GM18907 (cell line): ENCODE data around the gene PAPOLB.

Experiments
- ATAC-seq: cut with Tn5 transposase; IDR thresholded peaks from one replicate; pipeline ENCODE4 v1.9.1; 2021; ENCODE audit warnings: mild to moderate bottlenecking, moderate library complexity; ENCODE audit not compliant: unreplicated experiment

Gene PAPOLB

DNA sequence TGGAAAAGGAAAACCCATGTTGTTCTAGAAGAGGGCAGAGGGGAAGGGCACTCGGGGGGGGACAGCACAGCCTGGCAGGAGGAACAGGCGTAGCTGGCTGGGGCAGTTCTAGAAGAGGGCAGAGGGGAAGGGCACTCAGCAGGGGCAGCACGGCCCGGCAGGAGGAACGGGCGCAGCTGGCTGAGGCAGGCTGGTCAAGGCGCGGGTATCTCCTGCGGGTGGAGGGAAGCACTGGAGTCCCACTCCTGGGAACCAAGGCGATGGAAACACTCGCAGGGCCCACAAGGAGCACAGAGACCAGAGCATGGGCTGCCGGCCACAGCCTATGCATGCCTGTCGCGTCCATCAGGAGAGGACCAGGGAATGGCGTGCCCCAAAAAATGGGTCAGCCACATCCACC lies 36.7 kb downstream of the PAPOLB start:
- ATAC-seq: no peak

GRCh38 chr7:4824120-4824775 lies 37.6 kb downstream of the PAPOLB start:
- no peak for ATAC-seq

DNA sequence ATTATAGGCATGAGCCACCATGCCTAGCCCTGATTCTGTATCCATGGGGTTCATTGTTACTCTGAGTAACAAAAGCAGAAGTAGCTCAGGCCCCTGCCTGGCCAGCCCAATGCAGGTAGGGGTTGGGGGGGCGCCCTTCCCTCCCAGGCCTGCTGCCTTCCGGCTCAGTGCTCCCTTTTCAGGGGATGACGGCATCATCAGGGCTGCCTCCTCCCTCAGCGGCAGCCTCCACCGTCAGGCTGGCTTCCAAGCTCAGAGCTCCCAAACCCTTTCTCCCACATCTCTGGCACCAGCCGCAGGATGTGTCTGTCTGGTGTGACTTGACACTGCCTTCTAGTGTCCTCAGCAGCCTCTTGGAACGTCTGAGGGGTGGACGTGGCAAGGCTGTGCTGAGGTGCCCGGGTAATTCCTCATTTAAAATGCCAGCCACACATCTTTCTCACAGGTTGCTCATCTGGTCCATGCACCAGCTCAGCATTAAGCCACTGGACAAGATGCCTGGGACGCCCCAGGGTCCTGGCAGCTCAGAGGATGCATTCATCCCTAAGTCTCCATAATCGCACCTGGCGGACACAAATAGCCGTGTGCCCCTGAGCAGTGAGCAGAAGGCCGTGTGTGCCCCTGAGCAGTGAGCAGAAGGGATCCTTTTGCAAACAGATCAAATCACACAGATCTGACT lies 38.2 kb downstream of the PAPOLB start:
- no peak for ATAC-seq

DNA sequence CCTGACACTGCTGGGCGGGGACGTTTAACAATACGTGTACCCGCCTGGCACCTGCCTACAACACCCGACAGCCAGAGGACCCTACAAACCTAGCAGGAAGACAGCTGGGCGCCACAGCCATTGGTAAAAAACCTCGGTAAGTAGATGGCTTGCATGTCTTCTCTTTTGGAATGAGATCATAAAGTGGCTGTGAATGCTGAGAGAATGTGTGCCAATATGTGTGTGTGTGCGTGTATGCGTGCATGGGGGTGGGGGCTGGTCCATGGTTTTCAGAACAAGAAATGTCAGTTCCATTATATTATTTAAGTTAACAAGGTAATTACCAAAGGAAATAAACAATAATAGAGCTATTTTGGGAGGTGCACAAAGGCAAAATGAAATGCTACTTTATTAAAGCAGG lies 39.2 kb downstream of the PAPOLB start:
- no peak for ATAC-seq

DNA sequence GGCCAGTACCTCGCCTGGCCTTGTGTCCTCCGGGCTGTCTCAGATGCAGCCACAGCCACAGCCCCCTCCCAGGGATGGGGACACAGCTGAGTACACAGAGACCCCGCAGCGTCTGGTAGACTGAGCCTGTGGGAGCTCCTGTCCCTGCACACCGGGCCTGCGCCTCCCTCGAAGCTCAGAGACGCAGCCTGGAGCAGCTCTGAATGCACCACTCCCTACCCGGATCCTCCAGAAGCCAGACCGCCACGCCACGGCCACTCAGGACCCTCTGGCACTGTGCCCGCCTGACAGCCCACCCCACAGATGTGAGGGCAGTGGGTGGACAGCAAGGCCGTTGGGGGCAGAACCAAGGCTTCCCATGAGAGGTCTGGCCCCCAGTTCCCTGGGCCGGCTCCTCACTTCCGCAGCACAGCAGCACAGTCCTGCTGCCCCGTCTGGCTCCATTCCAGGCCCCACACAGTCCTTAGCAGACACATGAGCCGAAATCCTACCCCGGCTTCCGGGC lies 40.8 kb downstream of the PAPOLB start:
- no peak for ATAC-seq

DNA sequence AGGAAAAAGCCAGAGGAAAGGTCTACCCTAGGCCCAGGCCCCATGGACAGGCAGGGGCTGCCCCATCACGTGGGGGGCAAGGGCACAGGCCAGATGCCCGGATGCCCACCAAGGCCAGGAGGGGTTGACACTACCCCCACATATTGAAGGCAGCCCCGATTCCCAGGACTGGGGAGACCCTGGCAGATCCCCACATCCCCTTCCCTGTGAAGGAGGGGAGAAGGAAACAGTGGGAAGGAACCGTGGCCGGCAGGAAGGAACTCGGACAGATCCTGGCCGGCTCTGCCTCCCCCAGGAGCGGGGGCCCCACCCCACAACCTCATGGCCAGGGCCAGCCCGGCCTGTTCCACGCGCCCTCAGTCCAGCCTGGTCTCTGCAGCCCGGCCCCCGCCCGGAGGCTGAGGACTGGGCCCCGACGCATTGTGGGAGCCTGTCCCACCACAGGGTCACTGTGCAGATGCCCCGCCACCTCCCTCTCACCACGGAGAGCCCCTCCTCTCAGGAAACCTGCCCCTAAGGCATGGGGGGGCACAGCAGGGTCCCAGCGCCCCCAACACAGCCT lies 41.3 kb downstream of the PAPOLB start:
- ATAC-seq: no peak

DNA sequence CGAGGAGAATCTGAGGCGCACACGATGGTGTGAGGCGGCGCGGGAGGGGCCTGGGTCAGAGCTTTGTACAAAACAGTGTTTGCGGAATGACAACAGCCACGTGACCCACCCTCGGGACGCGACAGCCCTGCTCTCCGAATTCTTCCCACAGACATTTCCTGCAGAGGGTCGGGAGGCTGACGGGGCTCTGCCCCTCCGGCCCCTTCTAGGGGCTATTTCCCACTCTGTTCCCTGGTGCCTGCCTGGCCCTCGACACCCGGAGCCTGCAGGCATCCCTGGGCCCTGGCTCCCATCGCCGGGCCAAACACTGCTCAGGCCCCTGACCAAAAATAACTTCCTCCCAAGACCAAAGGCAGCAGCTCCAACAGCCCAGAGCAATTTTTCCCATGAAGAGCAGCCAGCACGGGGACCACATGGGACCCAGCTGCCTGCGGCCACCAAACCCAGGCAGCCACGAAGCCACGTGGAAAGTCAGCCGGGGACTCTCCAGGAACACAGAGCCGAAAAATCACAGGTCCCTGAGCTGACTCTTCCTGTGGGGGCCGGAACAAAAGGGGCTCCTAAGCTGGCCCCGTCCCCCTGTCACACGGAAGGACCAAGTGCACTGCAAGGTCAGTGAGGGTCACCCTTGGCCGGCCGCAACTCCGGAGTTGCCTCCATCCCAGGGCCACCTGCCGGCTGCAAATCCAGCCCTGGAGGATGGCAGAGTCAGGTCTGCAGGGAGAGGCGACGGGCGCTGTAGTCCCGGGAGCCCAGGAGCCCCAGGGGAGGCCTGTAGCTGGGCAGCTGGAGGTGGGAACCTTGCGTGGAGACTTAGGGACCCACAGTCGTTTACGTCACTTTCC lies 42.0 kb downstream of the PAPOLB start:
- ATAC-seq: no peak

GRCh38 chr7:4818000-4818794 lies 43.6 kb downstream of the PAPOLB start:
- ATAC-seq: no peak

DNA sequence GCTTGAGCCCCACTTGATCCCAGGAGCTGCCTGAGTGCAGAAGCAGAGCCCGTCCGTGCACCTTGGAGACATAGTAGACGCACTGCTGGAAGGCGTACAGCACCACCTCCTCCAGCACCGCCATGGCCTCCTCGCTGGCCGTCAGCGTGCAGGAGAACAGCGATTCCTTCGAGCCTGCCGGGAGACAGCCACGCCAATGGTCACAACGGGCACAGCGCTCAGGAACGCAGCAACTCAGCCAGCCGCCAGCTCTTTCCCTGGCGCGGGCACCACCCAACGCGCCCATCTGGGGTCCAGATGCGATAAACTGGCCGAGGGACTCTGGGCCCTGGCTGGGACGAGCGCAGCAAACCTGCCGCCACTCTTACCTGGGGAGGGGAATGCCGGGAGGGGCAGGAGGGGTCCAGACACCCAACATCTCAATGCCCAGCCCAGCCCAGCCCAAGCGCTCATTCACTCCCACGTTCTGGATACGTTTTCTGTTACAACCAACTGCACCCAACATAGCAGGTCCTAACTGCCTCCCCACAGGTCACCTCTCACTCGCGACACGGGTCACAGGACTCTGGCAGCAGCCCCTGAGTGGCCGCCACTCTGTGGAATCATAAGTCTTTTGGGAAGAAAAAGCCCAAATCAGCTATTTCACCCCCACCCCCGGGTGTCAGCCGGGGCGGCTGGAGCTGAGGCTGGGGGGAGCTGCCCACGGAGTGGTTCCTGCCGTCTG lies 44.5 kb downstream of the PAPOLB start:
- ATAC-seq: no peak

- no peak for ATAC-seq
Measured at GRCh38 chr7:4816419-4817080, 45.3 kb downstream of the PAPOLB start.

GRCh38 chr7:4815609-4816418 lies 46.0 kb downstream of the PAPOLB start:
- no peak for ATAC-seq

DNA sequence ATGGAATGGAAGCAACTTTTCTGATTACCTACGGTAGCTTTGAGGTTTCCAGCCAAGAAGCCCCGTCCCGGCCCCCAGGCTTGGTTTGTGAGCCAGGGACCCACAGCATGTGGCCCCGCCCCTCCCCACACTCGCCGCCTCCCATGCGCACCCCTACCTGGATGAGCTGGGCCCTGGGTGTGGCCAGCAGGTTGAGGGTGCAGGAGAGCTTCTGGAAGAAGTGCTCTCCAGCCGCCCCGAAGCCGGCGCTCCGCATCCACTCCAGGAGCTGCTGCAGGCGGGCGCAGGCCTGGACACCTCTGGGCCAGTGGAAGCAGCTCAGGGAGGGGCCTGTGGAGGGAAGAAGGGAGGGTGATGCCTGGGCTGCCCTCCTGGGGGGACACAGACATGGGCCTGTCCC lies 46.7 kb downstream of the PAPOLB start:
- ATAC-seq: no peak

DNA sequence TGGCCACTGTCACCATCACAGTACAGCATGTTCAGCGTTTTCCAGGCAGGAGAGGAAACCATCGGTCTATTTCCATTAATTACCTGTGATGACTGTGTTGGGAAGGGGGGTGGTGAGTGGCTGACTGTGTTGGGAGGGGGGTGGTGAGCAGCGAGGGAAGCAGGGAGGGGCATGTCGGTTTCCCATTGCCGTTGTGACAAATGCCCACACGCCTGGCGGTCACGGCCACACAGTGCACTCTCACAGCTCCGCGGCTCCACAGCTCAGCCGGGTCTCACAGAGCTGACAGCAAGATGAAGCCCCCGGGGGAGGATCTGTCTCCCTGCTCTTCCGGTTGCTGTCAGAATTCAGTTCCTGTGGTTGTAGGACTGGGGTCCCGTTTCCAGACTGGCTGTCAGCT lies 47.4 kb downstream of the PAPOLB start:
- no peak for ATAC-seq

- no peak for ATAC-seq
Measured at GRCh38 chr7:4809666-4810065, 52.2 kb downstream of the PAPOLB start.

DNA sequence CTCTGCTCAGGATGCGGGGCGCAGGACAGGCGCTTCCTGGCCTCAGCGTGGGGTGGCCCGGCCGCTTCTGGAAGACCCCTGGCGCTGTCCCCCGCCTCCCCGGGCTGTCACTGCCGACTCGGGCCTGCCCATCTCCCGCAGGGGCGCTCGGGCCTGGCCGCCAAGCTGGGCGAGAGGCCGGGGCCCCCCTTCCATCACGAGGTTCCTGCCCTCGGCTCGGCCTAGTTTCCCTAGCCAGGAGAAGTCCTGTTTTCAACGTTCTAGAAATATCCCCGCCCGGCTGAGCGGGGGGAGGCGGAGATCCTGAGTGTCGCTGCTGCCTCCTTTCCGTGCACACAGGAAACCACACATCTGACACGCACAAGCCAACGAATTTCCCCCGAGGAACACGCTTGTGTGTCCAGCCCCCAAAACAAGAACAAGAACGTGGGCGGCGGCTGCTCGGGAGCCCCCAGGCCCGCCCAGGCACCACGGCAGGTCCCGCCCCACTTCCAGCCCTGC lies 52.7 kb downstream of the PAPOLB start:
- ATAC-seq: no peak

- ATAC-seq: no peak
Measured at GRCh38 chr7:4808565-4808964, 53.3 kb downstream of the PAPOLB start.

DNA sequence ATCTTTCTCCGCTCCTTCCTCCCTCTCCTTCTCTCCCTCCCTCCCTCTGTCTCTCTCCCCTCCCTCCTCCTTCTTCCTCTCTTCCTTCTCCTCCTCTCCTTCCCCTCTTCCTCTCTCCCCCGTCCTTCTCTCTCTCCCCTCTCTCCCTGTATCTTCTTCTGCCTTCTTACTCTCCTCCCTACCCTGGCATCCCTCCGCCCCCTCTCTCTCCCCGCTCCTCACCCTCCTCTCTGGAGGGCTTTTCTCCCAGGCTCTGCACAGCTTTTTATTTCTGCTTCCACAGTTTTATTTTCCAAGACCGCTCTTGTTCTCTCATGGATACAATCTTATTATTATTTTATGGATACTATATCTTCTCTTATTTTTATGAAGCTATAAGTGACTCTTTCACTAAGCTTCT lies 53.8 kb downstream of the PAPOLB start:
- ATAC-seq: no peak
